Uterus (tissue), 2 donors: ENCODE data around the gene ASCC3.

Source experiments
- CTCF ChIP-seq, 4 experiments: fragments of 200-600 bp in 2 of 4; fragments of 450-650 bp in 2 of 4; sonication (generic) in 2 of 4; IDR thresholded peaks; one replicate each; pipeline ENCODE4 v1.5.1; 2016 to 2019; ENCODE audit warnings: antibody characterized with exemption in 4 of 4, mild to moderate bottlenecking in 2 of 4, moderate library complexity in 1 of 4
- POLR2A ChIP-seq, 2 donors: fragments of 450-650 bp; IDR thresholded peaks; one replicate each; pipeline ENCODE4 v1.6.1; 2016; ENCODE audit warnings: antibody characterized with exemption in 2 of 2, mild to moderate bottlenecking in 1 of 2, moderate library complexity in 1 of 2

GRCh38 chr6:100633096-100633777 lies 247.9 kb downstream of the ASCC3 start:
- no peak for TF ChIP-seq CTCF (IDR thresholded peaks at IDR 0.05)
- no peak for TF ChIP-seq POLR2A (IDR thresholded peaks at IDR 0.05)
